Caco-2 (cell line): ENCODE results near the gene PLEKHA1. TPM values are rescaled to one million over a fixed set of nuclear protein-coding genes. Genes with fewer than 3 reads are reported as not detected.

ENCODE experiments used
- BruUV-seq: library from RNA; stranded (reverse); fragments of 400-500 nt; replicated peaks from 2 replicates; lab custom pipeline; 2021; lab: Mats Ljungman, UMichigan
- CTCF ChIA-PET: fragments of 300-600 bp; sonication (Branson Sonifier 250); formaldehyde crosslinking; loops from one replicate; lab custom pipeline; 2022; ENCODE audit warnings: antibody characterized with exemption; lab: Charles Lee
- POLR2A ChIA-PET: fragments of 300-600 bp; sonication (Branson Sonifier 250); formaldehyde crosslinking; loops from one replicate; lab custom pipeline; 2022; ENCODE audit warnings: antibody characterized with exemption; lab: Charles Lee
- DNase-seq, 2 experiments: peaks; one replicate each; pipeline versions ENCODE4 v3.0.0 to v3.0.0-alpha.2; 2020 to 2022
- H3K27me3 ChIP-seq: replicated peaks from 2 replicates; pipeline ENCODE4 v1.6.0; 2011; ENCODE audit warnings: low read length; ENCODE audit not compliant: control insufficient read depth, insufficient read depth
- H3K36me3 ChIP-seq: 2 replicates; pipeline ENCODE4 v1.5.1; 2011; ENCODE audit warnings: low read length; ENCODE audit not compliant: control insufficient read depth, insufficient read depth
- H3K4me1 ChIP-seq: fragments of 250-450 bp; sonication (Bioruptor Pico); 2 replicates; pipeline ENCODE4 v1.5.1; 2020; ENCODE audit warnings: mild to moderate bottlenecking
- H3K4me3 ChIP-seq: 2 replicates; pipeline ENCODE4 v1.5.1; 2011; ENCODE audit warnings: low read depth, mild to moderate bottlenecking, control low read depth, low read length
- H3K9me3 ChIP-seq: fragments of 250-450 bp; sonication (Bioruptor Pico); 2 replicates; pipeline ENCODE4 v1.5.1; 2020; ENCODE audit warnings: mild to moderate bottlenecking, moderate library complexity
- H3K27ac Mint-ChIP-seq: one replicate; pipeline ENCODE4 v1.8.0; 2022; ENCODE audit warnings: mixed read lengths; ENCODE audit not compliant: unreplicated experiment
- H3K27me3 Mint-ChIP-seq: one replicate; pipeline ENCODE4 v1.8.0; 2022; ENCODE audit warnings: mixed read lengths; ENCODE audit not compliant: insufficient read depth, unreplicated experiment
- H3K36me3 Mint-ChIP-seq: one replicate; pipeline ENCODE4 v1.8.0; 2022; ENCODE audit warnings: mild to moderate bottlenecking, mixed read lengths; ENCODE audit not compliant: insufficient read depth, unreplicated experiment
- H3K4me1 Mint-ChIP-seq: one replicate; pipeline ENCODE4 v1.8.0; 2022; ENCODE audit warnings: low read depth, mixed read lengths; ENCODE audit not compliant: unreplicated experiment
- H3K4me3 Mint-ChIP-seq: one replicate; pipeline ENCODE4 v1.8.0; 2022; ENCODE audit warnings: mild to moderate bottlenecking, moderate library complexity, mixed read lengths; ENCODE audit not compliant: unreplicated experiment
- H3K9me3 Mint-ChIP-seq: one replicate; pipeline ENCODE4 v1.8.0; 2022; ENCODE audit warnings: mixed read lengths; ENCODE audit not compliant: unreplicated experiment
- intact Hi-C: fragments of 100-400 bp; cut with micrococcal nuclease; formaldehyde crosslinking; loops from one replicate; pipeline ENCODE4 v1.10.0; 2022; ENCODE audit not compliant: unreplicated experiment
- total RNA-seq: library from RNA; stranded (reverse); gene quantifications from 2 replicates; pipeline ENCODE4 v1.2.3, GENCODE V29; 2022
- TF ChIP-seq, protein P1 (sequence below), 2 experiments: fragments of 200-600 bp in 1 of 2; IDR thresholded peaks; 1 replicate in 1 of 2; 2 replicates in 1 of 2; pipeline versions ENCODE4 v1.5.1 to v1.8.0; 2011 to 2022; ENCODE audit warnings: antibody characterized with exemption in 1 of 2, control low read depth in 1 of 2, inconsistent platforms in 1 of 2, low read depth in 1 of 2, low read length in 1 of 2, mild to moderate bottlenecking in 1 of 2, moderate library complexity in 1 of 2; ENCODE audit not compliant: insufficient read depth in 1 of 2, severe bottlenecking in 1 of 2, unreplicated experiment in 1 of 2

The PLEKHA1 gene
- total RNA-seq, 1 experiment from 2014 or later = 48.4 TPM

DNA sequence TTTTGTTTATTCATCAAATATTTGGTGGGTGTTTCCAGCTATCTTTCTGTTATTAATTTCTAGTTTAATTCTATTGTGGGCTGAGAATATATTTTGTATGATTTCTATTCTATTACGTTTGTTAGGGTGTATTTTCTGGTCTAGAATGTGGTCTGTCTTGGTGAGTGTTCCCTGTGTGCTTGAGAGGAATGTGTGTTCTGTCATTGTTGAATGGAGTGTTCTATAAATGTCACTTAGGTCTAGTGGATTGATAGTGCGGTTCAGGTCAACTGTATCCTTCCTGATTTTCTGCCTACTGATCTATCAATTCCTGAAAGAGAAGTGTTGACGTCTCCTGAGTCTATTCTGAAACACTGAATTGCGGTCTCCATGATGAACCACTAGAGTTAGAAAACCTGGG lies 95.3 kb downstream of the PLEKHA1 start:
- no peak overlapping the region for H3K4me3 Mint-ChIP-seq
- no TSS peak for BruUV-seq
- CTCF ChIA-PET = no interaction called here
- no peak for DNase-seq
- no peaks in the 10 kb centered on the region for H3K4me1 ChIP-seq
- TF ChIP-seq, protein P1, sequence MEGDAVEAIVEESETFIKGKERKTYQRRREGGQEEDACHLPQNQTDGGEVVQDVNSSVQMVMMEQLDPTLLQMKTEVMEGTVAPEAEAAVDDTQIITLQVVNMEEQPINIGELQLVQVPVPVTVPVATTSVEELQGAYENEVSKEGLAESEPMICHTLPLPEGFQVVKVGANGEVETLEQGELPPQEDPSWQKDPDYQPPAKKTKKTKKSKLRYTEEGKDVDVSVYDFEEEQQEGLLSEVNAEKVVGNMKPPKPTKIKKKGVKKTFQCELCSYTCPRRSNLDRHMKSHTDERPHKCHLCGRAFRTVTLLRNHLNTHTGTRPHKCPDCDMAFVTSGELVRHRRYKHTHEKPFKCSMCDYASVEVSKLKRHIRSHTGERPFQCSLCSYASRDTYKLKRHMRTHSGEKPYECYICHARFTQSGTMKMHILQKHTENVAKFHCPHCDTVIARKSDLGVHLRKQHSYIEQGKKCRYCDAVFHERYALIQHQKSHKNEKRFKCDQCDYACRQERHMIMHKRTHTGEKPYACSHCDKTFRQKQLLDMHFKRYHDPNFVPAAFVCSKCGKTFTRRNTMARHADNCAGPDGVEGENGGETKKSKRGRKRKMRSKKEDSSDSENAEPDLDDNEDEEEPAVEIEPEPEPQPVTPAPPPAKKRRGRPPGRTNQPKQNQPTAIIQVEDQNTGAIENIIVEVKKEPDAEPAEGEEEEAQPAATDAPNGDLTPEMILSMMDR (IDR thresholded peaks at IDR 0.05; ENCODE audit: insufficient read depth in 1 of 2, low read depth in 1 of 2, low read length in 1 of 2, severe bottlenecking in 1 of 2, unreplicated experiment in 1 of 2) = no peak
- intact Hi-C loops = loop anchor here (10.0 kb wide), 1 partner anchor 95 kb away; the partner anchor contains the start of gene DMBT1
- POLR2A ChIA-PET = interaction anchor here (0.6 kb wide), 1 partner anchor 14 kb away, joined by 3 read pairs; no protein-coding TSS in a partner anchor
- peaks cover 28% of the 10 kb centered on the region for H3K27me3 Mint-ChIP-seq
- no peak overlapping the region for H3K27ac Mint-ChIP-seq
- no peaks in the 10 kb centered on the region for H3K4me1 Mint-ChIP-seq
- H3K36me3 ChIP-seq = no peaks in the 10 kb centered on the region
- H3K4me3 ChIP-seq = no peak overlapping the region
- no peaks in the 10 kb centered on the region for H3K9me3 ChIP-seq
- H3K27me3 ChIP-seq = peaks cover 1% of the 10 kb centered on the region
- no peaks in the 10 kb centered on the region for H3K36me3 Mint-ChIP-seq
- no peaks in the 10 kb centered on the region for H3K9me3 Mint-ChIP-seq

DNA sequence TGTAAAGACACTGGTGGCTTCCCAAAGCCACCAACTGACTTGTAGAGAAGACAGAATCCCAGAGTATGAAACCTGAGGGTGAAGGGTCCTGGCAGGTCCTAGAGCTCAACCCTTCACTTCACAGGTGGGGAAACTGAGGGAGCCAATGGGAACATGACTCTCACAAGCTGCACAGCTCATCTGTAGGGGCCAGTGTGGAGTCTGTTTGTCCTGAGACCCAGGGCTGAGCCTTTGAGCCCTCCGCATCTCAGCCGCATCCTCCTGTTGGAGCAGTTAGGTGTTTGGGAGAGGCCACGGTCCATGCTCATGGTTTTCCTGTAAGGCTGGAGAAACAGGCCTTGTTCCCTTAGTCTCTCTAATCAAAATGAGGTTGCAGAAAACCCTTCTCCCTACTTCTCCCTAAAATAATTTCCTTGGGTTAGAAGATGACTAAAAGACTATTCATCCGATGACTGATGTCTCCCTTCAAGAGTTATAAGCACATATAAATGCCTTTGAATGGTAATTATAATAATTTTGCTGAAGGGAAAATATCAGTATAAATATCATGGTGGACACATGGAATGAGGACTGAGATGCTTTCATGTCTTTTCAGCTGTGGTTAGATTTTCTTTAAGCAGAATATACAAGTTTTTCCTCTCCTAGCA lies 97.1 kb downstream of the PLEKHA1 start:
- Histone ChIP-seq H3K4me1 (peaks cover 16% of the 10 kb centered on the region; the same call in 1 of the 2 replicates), H3K27me3 (peaks cover 1% of the 10 kb centered on the region), H3K9me3 (no peaks in the 10 kb centered on the region), H3K36me3 (no peaks in the 10 kb centered on the region), H3K4me3 (no peak overlapping the region)
- peaks cover 10% of the 10 kb centered on the region for H3K4me1 Mint-ChIP-seq
- intact Hi-C loops = no loop called here
- H3K9me3 Mint-ChIP-seq = no peaks in the 10 kb centered on the region
- ChIA-PET CTCF (no interaction called here), POLR2A (no interaction called here)
- no peak overlapping the region for H3K27ac Mint-ChIP-seq
- no peak for DNase-seq
- no TSS peak for BruUV-seq
- TF ChIP-seq, protein P1 (IDR thresholded peaks at IDR 0.05; ENCODE audit: insufficient read depth in 1 of 2, low read depth in 1 of 2, low read length in 1 of 2, severe bottlenecking in 1 of 2, unreplicated experiment in 1 of 2) = no peak
- no peak overlapping the region for H3K4me3 Mint-ChIP-seq
- peaks cover 19% of the 10 kb centered on the region for H3K27me3 Mint-ChIP-seq
- H3K36me3 Mint-ChIP-seq = no peaks in the 10 kb centered on the region

DNA sequence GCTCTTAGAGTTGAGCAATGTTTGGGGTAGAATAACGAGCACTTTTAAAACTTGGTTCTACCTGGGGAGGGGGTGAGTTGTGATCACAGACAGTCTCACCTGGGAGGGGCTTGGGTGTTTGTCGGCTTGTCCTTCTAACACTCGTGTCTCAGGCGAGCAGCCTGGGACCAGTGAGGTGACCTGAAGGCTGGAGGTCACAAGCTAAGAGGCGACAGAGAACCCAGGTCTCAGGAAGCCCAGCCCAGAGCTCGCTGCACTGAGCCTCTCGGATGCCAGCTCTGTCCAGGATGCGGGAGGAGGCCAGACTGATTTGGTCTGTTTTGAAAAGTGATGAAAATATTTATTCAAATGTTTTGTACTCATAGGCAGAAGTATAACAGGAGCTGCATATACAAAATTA lies 98.6 kb downstream of the PLEKHA1 start:
- no peak overlapping the region for H3K27ac Mint-ChIP-seq
- TF ChIP-seq, protein P1 (IDR thresholded peaks at IDR 0.05; ENCODE audit: insufficient read depth in 1 of 2, low read depth in 1 of 2, low read length in 1 of 2, severe bottlenecking in 1 of 2, unreplicated experiment in 1 of 2) = no peak
- intact Hi-C loops = no loop called here
- ChIA-PET CTCF (no interaction called here), POLR2A (no interaction called here)
- H3K4me1 ChIP-seq = peaks cover 16% of the 10 kb centered on the region; the same call in 1 of the 2 replicates
- no peaks in the 10 kb centered on the region for H3K36me3 ChIP-seq
- peaks cover 1% of the 10 kb centered on the region for H3K27me3 ChIP-seq
- no peak overlapping the region for H3K4me3 ChIP-seq
- no peaks in the 10 kb centered on the region for H3K9me3 Mint-ChIP-seq
- no peaks in the 10 kb centered on the region for H3K36me3 Mint-ChIP-seq
- no peaks in the 10 kb centered on the region for H3K9me3 ChIP-seq
- no peak overlapping the region for H3K4me3 Mint-ChIP-seq
- BruUV-seq = no TSS peak
- peaks cover 10% of the 10 kb centered on the region for H3K4me1 Mint-ChIP-seq
- H3K27me3 Mint-ChIP-seq = peaks cover 6% of the 10 kb centered on the region
- DNase-seq = no peak
